ENCODE measurements around the gene MRPL54.

Gene MRPL54

DNA sequence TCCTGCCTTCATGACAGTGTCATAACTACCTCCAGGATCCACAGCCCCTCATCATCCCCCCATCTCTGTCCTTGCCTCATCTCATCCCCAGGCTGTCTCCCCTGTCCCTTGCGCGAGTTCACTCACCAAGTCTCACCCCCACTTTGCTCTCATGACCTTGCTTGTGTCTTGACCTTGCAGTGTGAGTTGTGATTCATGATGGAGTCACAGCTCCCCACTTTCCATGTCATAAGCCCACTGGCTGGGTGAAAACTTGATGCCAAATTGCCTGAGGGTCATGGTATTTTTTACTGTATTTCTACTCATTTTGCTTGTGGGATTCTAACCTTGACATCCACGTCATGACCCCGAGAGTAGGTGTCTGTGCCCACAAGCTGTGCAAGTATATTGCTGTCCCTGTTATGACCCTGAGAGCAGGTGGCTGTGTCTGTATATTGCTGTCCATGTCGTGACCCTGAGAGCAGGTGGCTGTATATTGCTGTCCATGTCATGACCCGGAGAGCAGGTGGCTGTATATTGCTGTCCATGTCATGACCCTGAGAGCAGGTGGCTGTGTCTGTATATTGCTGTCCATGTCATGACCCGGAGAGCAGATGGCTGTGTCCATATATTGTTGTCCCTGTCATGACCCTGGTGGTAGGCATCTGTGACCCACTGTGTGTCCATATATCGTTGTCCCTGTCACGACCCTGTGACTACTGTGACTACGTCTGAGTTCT, 24.8 kb upstream of the MRPL54 start:
- DNase-seq (ENCODE audit: low read depth in 1 of 2, low spot score in 1 of 2) = no peak
- TF ChIP-seq, protein P1, sequence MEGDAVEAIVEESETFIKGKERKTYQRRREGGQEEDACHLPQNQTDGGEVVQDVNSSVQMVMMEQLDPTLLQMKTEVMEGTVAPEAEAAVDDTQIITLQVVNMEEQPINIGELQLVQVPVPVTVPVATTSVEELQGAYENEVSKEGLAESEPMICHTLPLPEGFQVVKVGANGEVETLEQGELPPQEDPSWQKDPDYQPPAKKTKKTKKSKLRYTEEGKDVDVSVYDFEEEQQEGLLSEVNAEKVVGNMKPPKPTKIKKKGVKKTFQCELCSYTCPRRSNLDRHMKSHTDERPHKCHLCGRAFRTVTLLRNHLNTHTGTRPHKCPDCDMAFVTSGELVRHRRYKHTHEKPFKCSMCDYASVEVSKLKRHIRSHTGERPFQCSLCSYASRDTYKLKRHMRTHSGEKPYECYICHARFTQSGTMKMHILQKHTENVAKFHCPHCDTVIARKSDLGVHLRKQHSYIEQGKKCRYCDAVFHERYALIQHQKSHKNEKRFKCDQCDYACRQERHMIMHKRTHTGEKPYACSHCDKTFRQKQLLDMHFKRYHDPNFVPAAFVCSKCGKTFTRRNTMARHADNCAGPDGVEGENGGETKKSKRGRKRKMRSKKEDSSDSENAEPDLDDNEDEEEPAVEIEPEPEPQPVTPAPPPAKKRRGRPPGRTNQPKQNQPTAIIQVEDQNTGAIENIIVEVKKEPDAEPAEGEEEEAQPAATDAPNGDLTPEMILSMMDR (IDR thresholded peaks at IDR 0.05; ENCODE audit: insufficient read depth, low read length) = no peak
- TF ChIP-seq SPI1 (IDR thresholded peaks at IDR 0.05; ENCODE audit: borderline replicate concordance, low read depth) (no peak), GABPA (IDR thresholded peaks at IDR 0.05; ENCODE audit: low read depth) (no peak), POLR2AphosphoS5 (IDR thresholded peaks at IDR 0.05; ENCODE audit: low read depth) (no peak)
- TF ChIP-seq, protein P2, sequence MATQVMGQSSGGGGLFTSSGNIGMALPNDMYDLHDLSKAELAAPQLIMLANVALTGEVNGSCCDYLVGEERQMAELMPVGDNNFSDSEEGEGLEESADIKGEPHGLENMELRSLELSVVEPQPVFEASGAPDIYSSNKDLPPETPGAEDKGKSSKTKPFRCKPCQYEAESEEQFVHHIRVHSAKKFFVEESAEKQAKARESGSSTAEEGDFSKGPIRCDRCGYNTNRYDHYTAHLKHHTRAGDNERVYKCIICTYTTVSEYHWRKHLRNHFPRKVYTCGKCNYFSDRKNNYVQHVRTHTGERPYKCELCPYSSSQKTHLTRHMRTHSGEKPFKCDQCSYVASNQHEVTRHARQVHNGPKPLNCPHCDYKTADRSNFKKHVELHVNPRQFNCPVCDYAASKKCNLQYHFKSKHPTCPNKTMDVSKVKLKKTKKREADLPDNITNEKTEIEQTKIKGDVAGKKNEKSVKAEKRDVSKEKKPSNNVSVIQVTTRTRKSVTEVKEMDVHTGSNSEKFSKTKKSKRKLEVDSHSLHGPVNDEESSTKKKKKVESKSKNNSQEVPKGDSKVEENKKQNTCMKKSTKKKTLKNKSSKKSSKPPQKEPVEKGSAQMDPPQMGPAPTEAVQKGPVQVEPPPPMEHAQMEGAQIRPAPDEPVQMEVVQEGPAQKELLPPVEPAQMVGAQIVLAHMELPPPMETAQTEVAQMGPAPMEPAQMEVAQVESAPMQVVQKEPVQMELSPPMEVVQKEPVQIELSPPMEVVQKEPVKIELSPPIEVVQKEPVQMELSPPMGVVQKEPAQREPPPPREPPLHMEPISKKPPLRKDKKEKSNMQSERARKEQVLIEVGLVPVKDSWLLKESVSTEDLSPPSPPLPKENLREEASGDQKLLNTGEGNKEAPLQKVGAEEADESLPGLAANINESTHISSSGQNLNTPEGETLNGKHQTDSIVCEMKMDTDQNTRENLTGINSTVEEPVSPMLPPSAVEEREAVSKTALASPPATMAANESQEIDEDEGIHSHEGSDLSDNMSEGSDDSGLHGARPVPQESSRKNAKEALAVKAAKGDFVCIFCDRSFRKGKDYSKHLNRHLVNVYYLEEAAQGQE (IDR thresholded peaks at IDR 0.05; ENCODE audit: insufficient replicate concordance, low read depth) = no peak

DNA sequence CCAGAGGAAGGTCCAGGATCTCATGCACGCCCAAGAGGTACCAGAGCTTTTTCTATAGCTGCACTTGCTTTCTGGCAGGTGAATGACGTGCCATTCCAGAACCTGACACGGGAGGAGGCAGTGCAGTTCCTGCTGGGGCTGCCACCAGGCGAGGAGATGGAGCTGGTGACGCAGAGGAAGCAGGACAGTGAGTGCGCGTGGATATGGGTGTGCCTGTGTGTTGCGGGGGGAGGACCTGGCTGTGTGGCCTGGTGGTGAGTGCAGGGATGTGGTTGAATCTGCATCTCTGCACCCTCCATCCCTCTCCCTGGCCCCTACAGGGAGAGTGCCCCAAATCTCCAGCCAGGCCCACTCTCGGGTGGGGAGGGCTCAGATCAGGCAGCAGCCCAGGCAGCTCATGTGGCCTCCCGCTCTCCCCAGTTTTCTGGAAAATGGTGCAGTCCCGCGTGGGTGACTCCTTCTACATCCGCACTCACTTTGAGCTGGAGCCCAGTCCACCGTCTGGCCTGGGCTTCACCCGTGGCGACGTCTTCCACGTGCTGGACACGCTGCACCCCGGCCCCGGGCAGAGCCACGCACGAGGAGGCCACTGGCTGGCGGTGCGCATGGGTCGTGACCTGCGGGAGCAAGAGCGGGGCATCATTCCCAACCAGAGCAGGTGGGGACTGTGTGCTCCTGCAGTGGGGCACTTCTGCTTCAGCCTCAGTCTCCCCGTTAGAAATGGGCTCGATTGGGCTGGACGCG, 23.8 kb upstream of the MRPL54 start:
- Histone ChIP-seq H3K4me3 (replicated peaks; ENCODE audit: insufficient read depth, low read length) (no peak overlapping the region), H3K27ac (replicated peaks) (no peak overlapping the region), H3K27me3 (ENCODE audit: insufficient read depth, poor library complexity, severe bottlenecking) (no peaks in the 10 kb centered on the region)
- no peak for TF ChIP-seq GABPA (IDR thresholded peaks at IDR 0.05; ENCODE audit: low read depth)
- TF ChIP-seq, protein P2 (IDR thresholded peaks at IDR 0.05; ENCODE audit: insufficient replicate concordance, low read depth) = no peak
- TF ChIP-seq, protein P1 (IDR thresholded peaks at IDR 0.05; ENCODE audit: insufficient read depth, low read length) = no peak
- no peak for TF ChIP-seq POLR2AphosphoS5 (IDR thresholded peaks at IDR 0.05; ENCODE audit: low read depth)
- no peak for TF ChIP-seq SPI1 (IDR thresholded peaks at IDR 0.05; ENCODE audit: borderline replicate concordance, low read depth)
- DNase-seq (ENCODE audit: low read depth in 1 of 2, low spot score in 1 of 2) = no peak

More for the DNA sequence above, 24.8 kb upstream of the MRPL54 start:
- no peak overlapping the region for H3K27ac ChIP-seq (replicated peaks)
- no peak overlapping the region for H3K4me3 ChIP-seq (replicated peaks; ENCODE audit: insufficient read depth, low read length)
- no peaks in the 10 kb centered on the region for H3K27me3 ChIP-seq (ENCODE audit: insufficient read depth, poor library complexity, severe bottlenecking)

DNA sequence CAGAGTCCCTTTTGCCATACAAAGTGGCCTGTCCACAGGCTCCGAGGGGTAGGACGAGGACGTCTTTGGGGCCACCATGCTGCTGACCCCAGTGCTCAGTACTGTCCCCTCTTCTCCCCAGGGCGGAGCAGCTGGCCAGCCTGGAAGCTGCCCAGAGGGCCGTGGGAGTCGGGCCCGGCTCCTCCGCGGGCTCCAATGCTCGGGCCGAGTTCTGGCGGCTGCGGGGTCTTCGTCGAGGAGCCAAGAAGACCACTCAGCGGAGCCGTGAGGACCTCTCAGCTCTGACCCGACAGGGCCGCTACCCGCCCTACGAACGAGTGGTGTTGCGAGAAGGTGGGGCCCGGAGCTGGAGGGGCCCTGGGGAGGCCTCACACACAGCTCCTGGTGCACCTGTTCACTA, 22.1 kb upstream of the MRPL54 start:
- TF ChIP-seq SPI1 (IDR thresholded peaks at IDR 0.05; ENCODE audit: borderline replicate concordance, low read depth) = no peak
- no peak for TF ChIP-seq GABPA (IDR thresholded peaks at IDR 0.05; ENCODE audit: low read depth)
- TF ChIP-seq POLR2AphosphoS5 (IDR thresholded peaks at IDR 0.05; ENCODE audit: low read depth) = no peak
- TF ChIP-seq, protein P2 (IDR thresholded peaks at IDR 0.05; ENCODE audit: insufficient replicate concordance, low read depth) = no peak
- TF ChIP-seq, protein P1 (IDR thresholded peaks at IDR 0.05; ENCODE audit: insufficient read depth, low read length) = no peak
- Histone ChIP-seq H3K27ac (replicated peaks) (no peak overlapping the region), H3K4me3 (replicated peaks; ENCODE audit: insufficient read depth, low read length) (no peak overlapping the region), H3K27me3 (ENCODE audit: insufficient read depth, poor library complexity, severe bottlenecking) (no peaks in the 10 kb centered on the region)
- no peak for DNase-seq (ENCODE audit: low read depth in 1 of 2, low spot score in 1 of 2)

All from HL-60 (cell line).